NCI-H2196 treated with DMSO at 0.1 percent for 48 hours (cell line): ENCODE data around the gene CD163.
"Not testable (repeated sequence)": the region's sequence is repeated elsewhere in the genome, so short reads cannot be mapped to it uniquely, and the experiment has no call there.

Experiments used
- DNase-seq: peaks from one replicate; lab custom pipeline; 2025; ENCODE audit not compliant: unreplicated experiment; lab: John Stamatoyannopoulos, UW

CD163 gene

GRCh38 chr12:7503686-7504415, at the start of gene CD163:
CD163 (minus strand) TSS chr12:7503777; CDS start chr12:7503690, 87 bp downstream.
- DNase-seq, result no peak

GRCh38 chr12:7542813-7543212, 39.2 kb upstream of the CD163 start:
- DNase-seq, result no peak

- no peak for DNase-seq
Measured at GRCh38 chr12:7542046-7542445, 38.5 kb upstream of the CD163 start.

- DNase-seq, result no peak
Measured at GRCh38 chr12:7514416-7514815, 10.8 kb upstream of the CD163 start.

GRCh38 chr12:7512553-7512952, 9.0 kb upstream of the CD163 start:
- no peak for DNase-seq

- DNase-seq, result not testable (repeated sequence)
Measured at GRCh38 chr12:7509793-7510470, 6.4 kb upstream of the CD163 start.

GRCh38 chr12:7502612-7503011, 965 bp downstream of the CD163 start:
- no peak for DNase-seq

GRCh38 chr12:7501031-7501588, 2.5 kb downstream of the CD163 start:
- no peak for DNase-seq

GRCh38 chr12:7499636-7500035, 3.9 kb downstream of the CD163 start:
- DNase-seq, result no peak

- DNase-seq, result no peak
Measured at GRCh38 chr12:7498809-7499208, 4.8 kb downstream of the CD163 start.

- DNase-seq, result no peak
Measured at GRCh38 chr12:7497661-7498060, 5.9 kb downstream of the CD163 start.

- no peak for DNase-seq
Measured at GRCh38 chr12:7496451-7496850, 7.1 kb downstream of the CD163 start.

- no peak for DNase-seq
Measured at GRCh38 chr12:7495136-7495535, 8.4 kb downstream of the CD163 start.

GRCh38 chr12:7493006-7493405, 10.6 kb downstream of the CD163 start:
- DNase-seq, result no peak

GRCh38 chr12:7486512-7486911, 17.1 kb downstream of the CD163 start:
- no peak for DNase-seq

GRCh38 chr12:7485095-7485494, 18.5 kb downstream of the CD163 start:
- no peak for DNase-seq

- DNase-seq, result no peak
Measured at GRCh38 chr12:7483343-7483742, 20.2 kb downstream of the CD163 start.

- no peak for DNase-seq
Measured at GRCh38 chr12:7479771-7480170, 23.8 kb downstream of the CD163 start.

GRCh38 chr12:7472060-7472459, 31.5 kb downstream of the CD163 start:
- no peak for DNase-seq

- peak; percentile 0 for DNase-seq
Measured at GRCh38 chr12:7460375-7461259, 43.0 kb downstream of the CD163 start.

GRCh38 chr12:7459973-7460372, 43.6 kb downstream of the CD163 start:
- DNase-seq, result no peak
